Measurements from ENCODE around the gene TANC1.
"Not testable (repeated sequence)": the region's sequence is repeated elsewhere in the genome, so short reads cannot be mapped to it uniquely, and the experiment has no call there.

TANC1 gene

GRCh38 chr2:159094173-159094737 is 125.8 kb downstream of the TANC1 start:
- no peaks in the 10 kb centered on the region for H3K36me3 ChIP-seq (ENCODE audit: control insufficient read depth, insufficient read depth, low read length)
- no peaks in the 10 kb centered on the region for H3K27me3 ChIP-seq (ENCODE audit: control insufficient read depth, insufficient read depth, low read length, poor library complexity, severe bottlenecking)
- no peaks in the 10 kb centered on the region for H3K4me1 ChIP-seq (ENCODE audit: control insufficient read depth, insufficient read depth, low read length)
- no peak overlapping the region for H3K4me3 ChIP-seq (ENCODE audit: insufficient read depth, low read depth, low read length)
- WGBS, 2 experiments = 93 to 96% methylated on average over 10 of the region's 10 CpGs
- H3K9me3 ChIP-seq (ENCODE audit: control insufficient read depth, low read length) = no peaks in the 10 kb centered on the region
- no peak overlapping the region for H3K27ac ChIP-seq (ENCODE audit: insufficient read depth, low read depth, low read length, poor library complexity, severe bottlenecking)

- Histone ChIP-seq H3K9me3 (ENCODE audit: control insufficient read depth, low read length) (no peaks in the 10 kb centered on the region), H3K27ac (ENCODE audit: insufficient read depth, low read depth, low read length, poor library complexity, severe bottlenecking) (no peak overlapping the region), H3K4me3 (ENCODE audit: insufficient read depth, low read depth, low read length) (no peak overlapping the region), H3K4me1 (ENCODE audit: control insufficient read depth, insufficient read depth, low read length) (no peaks in the 10 kb centered on the region), H3K36me3 (ENCODE audit: control insufficient read depth, insufficient read depth, low read length) (no peaks in the 10 kb centered on the region), H3K27me3 (ENCODE audit: control insufficient read depth, insufficient read depth, low read length, poor library complexity, severe bottlenecking) (no peaks in the 10 kb centered on the region)
- WGBS, 2 experiments = 89 to 96% methylated on average over 1 of the region's 1 CpG
These were observed 127.4 kb downstream of the TANC1 start for GRCh38 chr2:159095813-159096212.

- not testable (repeated sequence) for H3K4me1 ChIP-seq (ENCODE audit: control insufficient read depth, insufficient read depth, low read length); H3K27me3 ChIP-seq (ENCODE audit: control insufficient read depth, insufficient read depth, low read length, poor library complexity, severe bottlenecking); H3K36me3 ChIP-seq (ENCODE audit: control insufficient read depth, insufficient read depth, low read length); H3K27ac ChIP-seq (ENCODE audit: insufficient read depth, low read depth, low read length, poor library complexity, severe bottlenecking); H3K4me3 ChIP-seq (ENCODE audit: insufficient read depth, low read depth, low read length); H3K9me3 ChIP-seq (ENCODE audit: control insufficient read depth, low read length)
- 85 to 87% methylated on average over 8 of the region's 8 CpGs for WGBS, 2 experiments
These were observed 127.9 kb downstream of the TANC1 start for GRCh38 chr2:159096302-159096855.

GRCh38 chr2:159096901-159097300 is 128.5 kb downstream of the TANC1 start:
- H3K27me3 ChIP-seq (ENCODE audit: control insufficient read depth, insufficient read depth, low read length, poor library complexity, severe bottlenecking) = no peaks in the 10 kb centered on the region
- H3K4me1 ChIP-seq (ENCODE audit: control insufficient read depth, insufficient read depth, low read length) = no peaks in the 10 kb centered on the region
- no peak overlapping the region for H3K27ac ChIP-seq (ENCODE audit: insufficient read depth, low read depth, low read length, poor library complexity, severe bottlenecking)
- WGBS, 2 experiments = 97 to 100% methylated on average over 1 of the region's 1 CpG
- H3K9me3 ChIP-seq (ENCODE audit: control insufficient read depth, low read length) = no peaks in the 10 kb centered on the region
- H3K36me3 ChIP-seq (ENCODE audit: control insufficient read depth, insufficient read depth, low read length) = no peaks in the 10 kb centered on the region
- no peak overlapping the region for H3K4me3 ChIP-seq (ENCODE audit: insufficient read depth, low read depth, low read length)

- no peaks in the 10 kb centered on the region for H3K9me3 ChIP-seq (ENCODE audit: control insufficient read depth, low read length)
- no peaks in the 10 kb centered on the region for H3K27me3 ChIP-seq (ENCODE audit: control insufficient read depth, insufficient read depth, low read length, poor library complexity, severe bottlenecking)
- no peaks in the 10 kb centered on the region for H3K36me3 ChIP-seq (ENCODE audit: control insufficient read depth, insufficient read depth, low read length)
- no peaks in the 10 kb centered on the region for H3K4me1 ChIP-seq (ENCODE audit: control insufficient read depth, insufficient read depth, low read length)
- H3K4me3 ChIP-seq (ENCODE audit: insufficient read depth, low read depth, low read length) = no peak overlapping the region
- WGBS, 2 experiments = 92 to 100% methylated on average over 2 to 3 of the region's 3 CpGs
- no peak overlapping the region for H3K27ac ChIP-seq (ENCODE audit: insufficient read depth, low read depth, low read length, poor library complexity, severe bottlenecking)
These were observed 129.9 kb downstream of the TANC1 start for GRCh38 chr2:159098361-159098760.

- Histone ChIP-seq H3K27me3 (ENCODE audit: control insufficient read depth, insufficient read depth, low read length, poor library complexity, severe bottlenecking) (no peaks in the 10 kb centered on the region), H3K36me3 (ENCODE audit: control insufficient read depth, insufficient read depth, low read length) (no peaks in the 10 kb centered on the region), H3K4me3 (ENCODE audit: insufficient read depth, low read depth, low read length) (no peak overlapping the region), H3K9me3 (ENCODE audit: control insufficient read depth, low read length) (no peaks in the 10 kb centered on the region), H3K27ac (ENCODE audit: insufficient read depth, low read depth, low read length, poor library complexity, severe bottlenecking) (no peak overlapping the region), H3K4me1 (ENCODE audit: control insufficient read depth, insufficient read depth, low read length) (no peaks in the 10 kb centered on the region)
- WGBS, 2 experiments = 95 to 100% methylated on average over 3 of the region's 3 CpGs
These were observed 130.5 kb downstream of the TANC1 start for GRCh38 chr2:159098921-159099411.

- Histone ChIP-seq H3K36me3 (ENCODE audit: control insufficient read depth, insufficient read depth, low read length) (no peaks in the 10 kb centered on the region), H3K27me3 (ENCODE audit: control insufficient read depth, insufficient read depth, low read length, poor library complexity, severe bottlenecking) (no peaks in the 10 kb centered on the region), H3K4me3 (ENCODE audit: insufficient read depth, low read depth, low read length) (no peak overlapping the region), H3K4me1 (ENCODE audit: control insufficient read depth, insufficient read depth, low read length) (no peaks in the 10 kb centered on the region), H3K9me3 (ENCODE audit: control insufficient read depth, low read length) (no peaks in the 10 kb centered on the region), H3K27ac (ENCODE audit: insufficient read depth, low read depth, low read length, poor library complexity, severe bottlenecking) (no peak overlapping the region)
- 94% methylated on average over 7 of the region's 8 CpGs for WGBS, 2 experiments
These were observed 133.5 kb downstream of the TANC1 start for GRCh38 chr2:159101755-159102489.

- 94 to 98% methylated on average over 5 of the region's 5 CpGs for WGBS, 2 experiments
These were observed 135.0 kb downstream of the TANC1 start for GRCh38 chr2:159103411-159103810.

GRCh38 chr2:159106109-159106508 is 137.7 kb downstream of the TANC1 start:
- H3K27ac ChIP-seq (ENCODE audit: insufficient read depth, low read depth, low read length, poor library complexity, severe bottlenecking) = no peak overlapping the region
- peaks cover 4% of the 10 kb centered on the region for H3K4me1 ChIP-seq (ENCODE audit: control insufficient read depth, insufficient read depth, low read length)
- no peaks in the 10 kb centered on the region for H3K36me3 ChIP-seq (ENCODE audit: control insufficient read depth, insufficient read depth, low read length)
- 96 to 98% methylated on average over 4 to 5 of the region's 5 CpGs for WGBS, 2 experiments
- no peaks in the 10 kb centered on the region for H3K27me3 ChIP-seq (ENCODE audit: control insufficient read depth, insufficient read depth, low read length, poor library complexity, severe bottlenecking)
- no peaks in the 10 kb centered on the region for H3K9me3 ChIP-seq (ENCODE audit: control insufficient read depth, low read length)
- no peak overlapping the region for H3K4me3 ChIP-seq (ENCODE audit: insufficient read depth, low read depth, low read length)

More at GRCh38 chr2:159103411-159103810, 135.0 kb downstream of the TANC1 start:
- H3K4me3 ChIP-seq (ENCODE audit: insufficient read depth, low read depth, low read length) = no peak overlapping the region
- no peaks in the 10 kb centered on the region for H3K27me3 ChIP-seq (ENCODE audit: control insufficient read depth, insufficient read depth, low read length, poor library complexity, severe bottlenecking)
- H3K4me1 ChIP-seq (ENCODE audit: control insufficient read depth, insufficient read depth, low read length) = peaks cover 4% of the 10 kb centered on the region
- no peaks in the 10 kb centered on the region for H3K36me3 ChIP-seq (ENCODE audit: control insufficient read depth, insufficient read depth, low read length)
- H3K9me3 ChIP-seq (ENCODE audit: control insufficient read depth, low read length) = no peaks in the 10 kb centered on the region
- no peak overlapping the region for H3K27ac ChIP-seq (ENCODE audit: insufficient read depth, low read depth, low read length, poor library complexity, severe bottlenecking)

GRCh38 chr2:159108181-159108893 is 139.9 kb downstream of the TANC1 start:
- no peak overlapping the region for H3K27ac ChIP-seq (ENCODE audit: insufficient read depth, low read depth, low read length, poor library complexity, severe bottlenecking)
- 91% methylated on average over 12 of the region's 12 CpGs for WGBS, 2 experiments

More at GRCh38 chr2:159108181-159108893, 139.9 kb downstream of the TANC1 start:
- no peaks in the 10 kb centered on the region for H3K36me3 ChIP-seq (ENCODE audit: control insufficient read depth, insufficient read depth, low read length)
- H3K27me3 ChIP-seq (ENCODE audit: control insufficient read depth, insufficient read depth, low read length, poor library complexity, severe bottlenecking) = no peaks in the 10 kb centered on the region
- H3K4me1 ChIP-seq (ENCODE audit: control insufficient read depth, insufficient read depth, low read length) = peaks cover 4% of the 10 kb centered on the region
- H3K9me3 ChIP-seq (ENCODE audit: control insufficient read depth, low read length) = no peaks in the 10 kb centered on the region
- no peak overlapping the region for H3K4me3 ChIP-seq (ENCODE audit: insufficient read depth, low read depth, low read length)

Measured in ectodermal cell (in vitro differentiated cells).